K562 (cell line): ENCODE results near the gene VEGFA. TPM values are rescaled to one million over a fixed set of nuclear protein-coding genes. Genes with fewer than 3 reads are reported as not detected.

Source experiments
- ATAC-seq: fragments of 200-7000 bp; cut with Tn5 transposase; 3 replicates; pipeline ENCODE4 v1.9.1; 2020; ENCODE audit warnings: moderate library complexity
- BruUV-seq: library from RNA; stranded (reverse); fragments of 400-500 nt; replicated peaks from 2 replicates; lab custom pipeline; 2021; lab: Mats Ljungman, UMichigan
- CTCF ChIA-PET: fragments of 300-600 bp; formaldehyde crosslinking; extraction: SDS; loops from one replicate; lab custom pipeline; 2021; ENCODE audit warnings: low intra/inter-chr PET ratio; lab: Yijun Ruan, JAX
- POLR2A ChIA-PET: fragments of 300-600, 350-650 bp; sonication (Branson Sonifier 250); formaldehyde crosslinking; extraction: SDS; loops from one replicate; lab custom pipeline; 2021; ENCODE audit warnings: antibody characterized with exemption, inconsistent platforms; lab: Yijun Ruan, JAX
- DNase-seq, 4 experiments: peaks; one replicate each; pipeline versions ENCODE4 v3.0.0 to v3.0.0-alpha.2; 2011 to 2018; ENCODE audit warnings: low spot score in 3 of 4, mixed read lengths in 3 of 4; ENCODE audit errors: extremely low read depth in 1 of 4
- FAIRE-seq: peaks from 2 replicates; lab custom pipeline; 2011; peaks lifted over from hg19 to GRCh38; lab: Jason Lieb, UNC
- H2AFZ ChIP-seq: 2 replicates; pipeline ENCODE4 v1.6.0; 2011; ENCODE audit warnings: low read depth, low read length, control low read depth, inconsistent platforms
- H3K27ac ChIP-seq: fragments of 200-600 bp; 3 replicates; pipeline ENCODE4 v1.8.0; 2011; ENCODE audit warnings: low read depth, mild to moderate bottlenecking, control low read depth, inconsistent platforms, low read length, moderate library complexity, mixed read lengths; ENCODE audit errors: extremely low read depth
- H3K27me3 ChIP-seq, 2 experiments: fragments of 300-600 bp in 1 of 2; 2 replicates in 1 of 2; 3 replicates in 1 of 2; pipeline versions ENCODE4 v1.6.0 to v1.8.0; 2011; ENCODE audit warnings: inconsistent platforms in 2 of 2, low read length in 2 of 2, mild to moderate bottlenecking in 1 of 2, mixed read lengths in 1 of 2, moderate library complexity in 1 of 2; ENCODE audit not compliant: control insufficient read depth in 2 of 2, insufficient read depth in 2 of 2
- H3K36me3 ChIP-seq: fragments of 300-600 bp; 3 replicates; pipeline ENCODE4 v1.8.0; 2011; ENCODE audit warnings: mild to moderate bottlenecking, low read length, inconsistent platforms; ENCODE audit not compliant: control insufficient read depth, insufficient read depth
- H3K4me1 ChIP-seq, 2 experiments: fragments of 200-600 bp in 1 of 2; replicated peaks in 1 of 2; 2 replicates in 1 of 2; 3 replicates in 1 of 2; pipeline versions ENCODE4 v1.5.1 to v1.8.0; 2011; ENCODE audit warnings: inconsistent platforms in 2 of 2, low read length in 2 of 2, mild to moderate bottlenecking in 1 of 2, mixed read lengths in 1 of 2, moderate library complexity in 1 of 2; ENCODE audit not compliant: control insufficient read depth in 2 of 2, insufficient read depth in 2 of 2
- H3K4me2 ChIP-seq: 2 replicates; pipeline ENCODE4 v1.6.1; 2011; ENCODE audit warnings: low read length, control low read depth, inconsistent platforms, mixed read lengths; ENCODE audit not compliant: insufficient read depth
- H3K4me3 ChIP-seq: fragments of 200-600 bp; sonication (generic), shearing (Covaris generic); 2 replicates; pipeline ENCODE4 v1.5.1; 2016; ENCODE audit warnings: control low read depth, inconsistent platforms
- H3K79me2 ChIP-seq: fragments of 200-600 bp; 3 replicates; pipeline ENCODE4 v1.8.0; 2011; ENCODE audit warnings: low read length, inconsistent platforms; ENCODE audit not compliant: control insufficient read depth, insufficient read depth
- H3K9ac ChIP-seq, 2 experiments: 2 replicates each; pipeline versions ENCODE4 v1.6.0 to v1.6.1; 2011; ENCODE audit warnings: low read depth in 2 of 2, low read length in 2 of 2, control low read depth in 1 of 2, inconsistent platforms in 1 of 2, mild to moderate bottlenecking in 1 of 2, mixed read lengths in 1 of 2; ENCODE audit not compliant: insufficient read depth in 1 of 2
- H3K9me1 ChIP-seq: one replicate; pipeline ENCODE4 v1.6.0; 2011; ENCODE audit warnings: inconsistent platforms, mild to moderate bottlenecking, low read length, moderate library complexity; ENCODE audit not compliant: control insufficient read depth, insufficient read depth
- H3K9me3 ChIP-seq: replicated peaks from 2 replicates; pipeline ENCODE4 v1.5.1; 2011; ENCODE audit warnings: low read depth, low read length, inconsistent platforms; ENCODE audit not compliant: control insufficient read depth, insufficient read depth
- H4K20me1 ChIP-seq: replicated peaks from 2 replicates; pipeline ENCODE4 v1.6.1; 2011; ENCODE audit warnings: low read length, inconsistent platforms, mixed read lengths; ENCODE audit not compliant: control insufficient read depth, insufficient read depth
- DDX20 ChIP-seq: fragments of 450-650 bp; IDR thresholded peaks from 2 replicates; pipeline ENCODE4 v1.6.1; 2016; ENCODE audit warnings: missing genetic modification characterization, low read depth, mild to moderate bottlenecking, missing compliant biosample characterization, moderate library complexity
- EP400 ChIP-seq: fragments of 450-650 bp; IDR thresholded peaks from 2 replicates; pipeline ENCODE4 v1.6.1; 2017; ENCODE audit warnings: antibody characterized with exemption, mild to moderate bottlenecking, moderate library complexity
- FOXJ3 ChIP-seq: sonication (generic); formaldehyde crosslinking; IDR thresholded peaks from 2 replicates; pipeline ENCODE4 v1.4.0; 2020; ENCODE audit warnings: mild to moderate bottlenecking, missing genetic modification reagents
- FOXP4 ChIP-seq: sonication (generic); formaldehyde crosslinking; IDR thresholded peaks from 2 replicates; pipeline ENCODE4 v1.8.0; 2022; ENCODE audit warnings: mild to moderate bottlenecking, missing genetic modification reagents, borderline replicate concordance
- GMEB1 ChIP-seq: fragments of 250-450 bp; sonication (Bioruptor Pico); IDR thresholded peaks from 2 replicates; pipeline ENCODE4 v1.4.0; 2020; ENCODE audit warnings: mild to moderate bottlenecking
- HCFC1 ChIP-seq: IDR thresholded peaks from 2 replicates; pipeline ENCODE4 v1.6.1; 2012; ENCODE audit warnings: low read depth, low read length, improper control_type of control experiment
- IRF2 ChIP-seq: sonication (generic); formaldehyde crosslinking; IDR thresholded peaks from 2 replicates; pipeline ENCODE4 v1.8.1; 2022; ENCODE audit warnings: mild to moderate bottlenecking, missing genetic modification reagents
- PHF20 ChIP-seq: fragments of 450-650 bp; IDR thresholded peaks from 2 replicates; pipeline ENCODE4 v1.6.1; 2018; ENCODE audit not compliant: partially characterized antibody
- SIN3A ChIP-seq, 2 experiments: fragments of 150-350 bp in 1 of 2; IDR thresholded peaks; 2 replicates each; pipeline ENCODE4 v1.6.1; 2011 to 2016; ENCODE audit warnings: borderline replicate concordance in 2 of 2, low read depth in 2 of 2, low read length in 2 of 2, mild to moderate bottlenecking in 2 of 2, moderate library complexity in 2 of 2; ENCODE audit not compliant: control insufficient read depth in 1 of 2
- YBX1 ChIP-seq: fragments of 450-650 bp; IDR thresholded peaks from 2 replicates; pipeline ENCODE4 v1.7.1; 2016; ENCODE audit warnings: mild to moderate bottlenecking
- ZKSCAN8 ChIP-seq: fragments of 200-800 bp; sonication (Bioruptor generic); IDR thresholded peaks from 2 replicates; pipeline ENCODE4 v1.6.1; 2016; ENCODE audit warnings: missing genetic modification characterization, missing compliant biosample characterization
- ZNF644 ChIP-seq: fragments of 200-800 bp; sonication (Bioruptor generic); IDR thresholded peaks from 2 replicates; pipeline ENCODE4 v1.6.1; 2016; ENCODE audit warnings: low read depth, missing genetic modification characterization, missing compliant biosample characterization
- ZNF766 ChIP-seq: fragments of 200-800 bp; sonication (Bioruptor generic); conservative IDR thresholded peaks from 2 replicates; pipeline ENCODE4 v1.6.1; 2016; ENCODE audit warnings: missing genetic modification characterization, missing compliant biosample characterization
- ZZZ3 ChIP-seq: fragments of 450-650 bp; IDR thresholded peaks from 2 replicates; pipeline ENCODE4 v1.6.1; 2016; ENCODE audit warnings: antibody characterized with exemption, mild to moderate bottlenecking, moderate library complexity
- WGBS: fragments of 100-300 bp; shearing (Covaris generic); methylation state at CpG from one replicate; pipeline ENCODE4 v1.1.6; 2016; ENCODE audit warnings: low coverage, mixed read lengths; ENCODE audit not compliant: insufficient coverage; ENCODE audit errors: missing lambda C conversion rate; 5-methylcytosine and 5-hydroxymethylcytosine counted together
- in situ Hi-C: fragments of 300-500 bp; cut with MboI; formaldehyde crosslinking; loops from 4 replicates; pipeline ENCODE4 v1.15.0; 2018; ENCODE audit warnings: inconsistent platforms, mixed read lengths
- intact Hi-C: fragments of 100-400 bp; cut with micrococcal nuclease; formaldehyde crosslinking; loops from 2 replicates; pipeline ENCODE4 v1.14.2; 2022
- polyA plus RNA-seq, 8 experiments: library from polyadenylated mRNA; depleted of rRNA in 4 of 8; stranded (reverse) in 5 of 8; unstranded in 3 of 8; fragments of >200 nt; fragmentation: Nextera tagmentation in 2 of 8; fragmentation: Illumina TruSeq in 1 of 8; extraction: Ambion mirVana in 2 of 8; extraction: Trizol in 1 of 8; gene quantifications; 2 replicates each; pipeline versions ENCODE4 v1.2.1 to v1.2.3, GENCODE V29; 2011 to 2014; ENCODE audit warnings: inconsistent platforms in 1 of 8, missing spikeins in 1 of 8
- total RNA-seq, 7 experiments: library from RNA; depleted of rRNA in 6 of 7; stranded (reverse); fragments of >200 nt in 6 of 7; fragmentation: Illumina TruSeq in 2 of 7; extraction: Trizol in 2 of 7; gene quantifications; 2 replicates each; pipeline versions ENCODE4 v1.2.1 to v1.2.3, GENCODE V29; 2011 to 2021; ENCODE audit warnings: low replicate concordance in 1 of 7

The VEGFA gene
- total and polyA plus RNA-seq, 9 of the 15 experiments (the other 6 are each of a cell fraction or from before 2014, with no cell fraction given), result 14.0 to 271 (median 124) TPM

GRCh38 chr6:43767553-43768505 is 2.2 kb upstream of the VEGFA start:
- Histone ChIP-seq H3K4me1 (peaks cover 4 to 39% of the 10 kb centered on the region in 2 experiments), H3K27me3 (peaks cover 0 to under 1% of the 10 kb centered on the region in 2 experiments; a peak in 1 of 5 replicates), H4K20me1 (peaks cover 10% of the 10 kb centered on the region), H3K9me3 (no peaks in the 10 kb centered on the region), H3K4me2 (no peak overlapping the region), H3K27ac (no peak overlapping the region), H3K4me3 (no peak overlapping the region), H3K36me3 (peaks cover 10% of the 10 kb centered on the region; the same call in 2 of the 3 replicates), H2AFZ (no peak overlapping the region), H3K9me1 (no peaks in the 10 kb centered on the region), H3K9ac (no peak overlapping the region), H3K79me2 (peaks cover 29% of the 10 kb centered on the region)
- WGBS, result 41% methylated on average over 7 of the region's 8 CpGs
- ChIA-PET POLR2A (interaction anchor here (0.6 to 7.0 kb wide), 7 partner anchors 8 to 333 kb away, joined by 3 to 59 read pairs (median 3); partner anchors contain the start of gene MRPS18A), CTCF (interaction anchor here (0.6 to 4.4 kb wide), 3 partner anchors 140 to 311 kb away, joined by 3 to 60 read pairs (median 23); no protein-coding TSS in a partner anchor)
- no TSS peak for BruUV-seq
- no peak for DNase-seq
- intact Hi-C loops, result no loop called here
- FAIRE-seq, result no peak
- no peak for ATAC-seq
- in situ Hi-C loops, result no loop called here
- TF ChIP-seq EP400 (no peak), PHF20 (no peak), FOXP4 (CRISPR knock-in tag) (no peak), HCFC1 (no peak), ZZZ3 (no peak), GMEB1 (CRISPR knock-in tag) (no peak), FOXJ3 (CRISPR knock-in tag) (no peak), IRF2 (CRISPR knock-in tag) (no peak), ZNF644 (tag) (no peak), DDX20 (tag) (no peak), YBX1 (no peak), SIN3A (IDR thresholded peaks at IDR 0.05; ENCODE audit: borderline replicate concordance in 2 of 2, control insufficient read depth in 1 of 2, low read depth in 2 of 2, low read length in 2 of 2) (no peak), ZNF766 (CRISPR knock-in tag) (no peak), ZKSCAN8 (CRISPR knock-in tag) (no peak)
